Activated CD4-positive, alpha-beta T cell treated with anti-CD3 and anti-CD28 coated beads for 36 hours (primary cell): Measurements from ENCODE around the gene CPNE8. TPM values are rescaled to one million over a fixed set of nuclear protein-coding genes. Genes with fewer than 3 reads are reported as not detected.

ENCODE experiments used
- ATAC-seq: fragments of 200-7000 bp; cut with Tn5 transposase; one replicate; pipeline ENCODE4 v1.10.0; 2021; ENCODE audit warnings: mild to moderate bottlenecking, moderate library complexity
- CTCF ChIA-PET: fragments of 350-600 bp; sonication (Branson Sonifier 250); formaldehyde crosslinking; loops from one replicate; lab custom pipeline; 2021; ENCODE audit warnings: antibody characterized with exemption; lab: Charles Lee
- POLR2A ChIA-PET: fragments of 350-600 bp; sonication (Branson Sonifier 250); formaldehyde crosslinking; loops from one replicate; lab custom pipeline; 2021; ENCODE audit warnings: antibody characterized with exemption, inconsistent platforms; lab: Charles Lee
- DNase-seq: peaks from one replicate; pipeline ENCODE4 v3.0.0-alpha.2; 2020
- H3K27ac Mint-ChIP-seq: one replicate; pipeline ENCODE4 v1.8.0; 2021; ENCODE audit warnings: mixed read lengths
- H3K27me3 Mint-ChIP-seq: one replicate; pipeline ENCODE4 v1.8.0; 2021; ENCODE audit warnings: mixed read lengths
- H3K36me3 Mint-ChIP-seq: one replicate; pipeline ENCODE4 v1.8.0; 2021; ENCODE audit warnings: low read depth, mixed read lengths
- H3K4me1 Mint-ChIP-seq: one replicate; pipeline ENCODE4 v1.8.0; 2021; ENCODE audit warnings: mixed read lengths
- H3K4me3 Mint-ChIP-seq: one replicate; pipeline ENCODE4 v1.8.0; 2021; ENCODE audit warnings: mild to moderate bottlenecking, moderate library complexity, mixed read lengths
- H3K9me3 Mint-ChIP-seq: one replicate; pipeline ENCODE4 v1.8.0; 2021; ENCODE audit warnings: low read depth, mixed read lengths
- intact Hi-C, 2 experiments: fragments of 100-400 bp; cut with DNase I in 1 of 2; cut with micrococcal nuclease in 1 of 2; formaldehyde crosslinking; loops; one replicate each; pipeline versions ENCODE4 v1.14.2 to v1.15.1; 2022 to 2024; cut with DNase I, micrococcal nuclease
- total RNA-seq, 2 experiments: library from RNA; stranded (reverse); gene quantifications; one replicate each; pipeline ENCODE4 v1.2.3, GENCODE V29; 2021

The CPNE8 gene
- total RNA-seq, 2 experiments from 2014 or later = 3.0 to 4.6 TPM

DNA sequence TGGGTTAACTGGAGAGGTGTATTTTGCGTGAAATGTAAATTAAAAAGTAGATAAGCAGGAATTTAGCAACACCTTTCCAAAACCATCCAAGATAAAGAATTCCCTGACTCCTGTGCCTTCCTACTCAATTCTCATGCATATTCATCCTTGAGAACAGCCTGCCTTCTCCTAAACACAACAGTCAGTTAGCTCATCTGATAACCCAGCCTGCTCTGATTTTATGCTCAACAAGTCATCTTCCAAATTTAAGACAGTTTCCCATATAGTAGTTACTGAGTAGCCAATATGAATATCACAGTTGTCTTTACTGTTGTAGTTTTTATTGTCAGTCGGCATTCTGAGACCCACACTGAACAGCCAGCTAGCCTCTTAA, 27.1 kb downstream of the CPNE8 start:
- POLR2A ChIA-PET = no interaction called here

DNA sequence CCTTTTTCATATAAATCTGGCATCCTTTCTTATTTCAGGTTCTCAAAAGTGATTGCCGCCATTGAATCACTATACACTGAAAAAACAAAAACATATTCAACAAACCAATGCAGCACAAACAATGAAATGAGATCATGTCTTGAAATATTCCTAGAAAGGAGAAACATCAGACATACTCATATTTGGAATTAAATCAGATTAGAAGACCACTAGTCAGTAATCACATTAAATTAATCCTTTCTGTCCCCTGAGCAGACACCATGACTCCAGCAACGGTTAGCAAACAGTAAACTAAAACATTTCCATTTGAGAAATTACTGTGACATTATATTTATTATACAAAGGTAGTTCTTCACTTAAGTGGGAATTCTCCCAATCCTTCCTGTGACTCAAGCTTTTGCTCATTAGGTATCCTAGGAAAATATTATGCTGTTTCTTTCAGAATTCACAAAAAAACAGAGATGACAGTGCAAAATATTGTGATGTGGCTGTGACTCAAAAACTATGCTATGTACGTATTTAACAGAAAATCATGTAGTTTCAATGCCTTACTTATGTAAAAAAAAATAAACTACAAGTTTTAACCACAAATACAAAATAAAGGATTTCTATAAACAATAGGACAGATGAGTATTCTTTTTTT, 29.7 kb downstream of the CPNE8 start:
- Mint-ChIP-seq H3K27me3 (no peaks in the 10 kb centered on the region), H3K4me1 (no peaks in the 10 kb centered on the region), H3K4me3 (no peak overlapping the region), H3K36me3 (no peaks in the 10 kb centered on the region), H3K27ac (no peak overlapping the region), H3K9me3 (no peaks in the 10 kb centered on the region)
- DNase-seq = no peak
- POLR2A ChIA-PET = no interaction called here
- CTCF ChIA-PET = interaction anchor here (0.6 to 1.4 kb wide), 2 partner anchors 22 to 67 kb away, joined by 3 to 4 read pairs; no protein-coding TSS in a partner anchor
- ATAC-seq = no peak
- intact Hi-C loops = no loop called here

More for the DNA sequence above, 27.1 kb downstream of the CPNE8 start:
- Mint-ChIP-seq H3K4me3 (no peak overlapping the region), H3K27me3 (no peaks in the 10 kb centered on the region), H3K4me1 (no peaks in the 10 kb centered on the region), H3K27ac (no peak overlapping the region), H3K36me3 (peaks cover 2% of the 10 kb centered on the region), H3K9me3 (no peaks in the 10 kb centered on the region)
- DNase-seq (no peak), ATAC-seq (no peak)
- CTCF ChIA-PET = no interaction called here
- intact Hi-C loops = no loop called here

DNA sequence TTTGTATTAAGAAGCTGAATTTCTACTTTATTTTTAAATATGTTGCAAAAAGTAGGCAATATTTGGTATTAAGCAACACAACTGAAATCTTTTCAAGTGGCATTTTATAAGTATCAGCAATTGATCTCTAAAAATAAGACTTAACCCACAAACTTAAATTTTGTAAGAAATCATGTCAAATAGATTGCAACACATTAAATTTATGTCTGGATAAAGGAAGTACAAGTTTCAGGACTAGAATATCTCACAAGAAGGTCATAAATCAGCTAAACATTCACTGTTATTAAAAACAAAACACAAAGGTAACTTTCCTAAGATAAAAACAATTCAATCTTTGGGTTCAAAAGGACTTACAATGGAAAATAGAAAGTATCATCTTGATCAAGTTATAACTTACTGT, 32.8 kb downstream of the CPNE8 start:
- Mint-ChIP-seq H3K4me3 (no peak overlapping the region), H3K36me3 (peaks cover 3% of the 10 kb centered on the region), H3K9me3 (no peaks in the 10 kb centered on the region), H3K27me3 (no peaks in the 10 kb centered on the region), H3K4me1 (no peaks in the 10 kb centered on the region), H3K27ac (no peak overlapping the region)
- intact Hi-C loops = no loop called here
- CTCF ChIA-PET = interaction anchor here (0.6 to 1.2 kb wide), 2 partner anchors 34 to 138 kb away, joined by 4 to 5 read pairs; no protein-coding TSS in a partner anchor
- DNase-seq = no peak
- ATAC-seq = no peak
- POLR2A ChIA-PET = no interaction called here

DNA sequence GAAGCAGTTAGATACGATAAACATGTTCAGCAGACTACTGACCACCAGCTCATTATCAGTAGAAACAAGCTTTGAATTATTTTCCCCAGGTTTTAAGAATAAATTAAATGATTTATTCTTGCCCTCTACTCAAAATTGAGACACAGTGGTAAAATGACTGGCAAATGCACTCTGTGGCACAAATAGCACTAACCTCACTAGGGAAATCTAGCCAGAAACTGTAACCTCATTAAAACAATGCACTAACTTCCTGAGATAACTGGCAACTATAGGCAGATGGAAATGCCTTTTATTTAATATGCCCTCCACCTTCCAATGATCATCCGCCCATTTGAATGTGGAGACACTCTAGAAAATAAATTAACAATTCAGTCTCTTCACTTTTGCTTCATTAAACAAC, 33.2 kb downstream of the CPNE8 start:
- DNase-seq (no peak), ATAC-seq (no peak)
- Mint-ChIP-seq H3K36me3 (peaks cover 3% of the 10 kb centered on the region), H3K27me3 (no peaks in the 10 kb centered on the region), H3K9me3 (no peaks in the 10 kb centered on the region), H3K4me1 (no peaks in the 10 kb centered on the region), H3K27ac (no peak overlapping the region), H3K4me3 (no peak overlapping the region)
- ChIA-PET POLR2A (no interaction called here), CTCF (interaction anchor here (0.6 to 1.2 kb wide), 2 partner anchors 34 to 139 kb away, joined by 4 to 5 read pairs; no protein-coding TSS in a partner anchor)
- intact Hi-C loops = no loop called here

DNA sequence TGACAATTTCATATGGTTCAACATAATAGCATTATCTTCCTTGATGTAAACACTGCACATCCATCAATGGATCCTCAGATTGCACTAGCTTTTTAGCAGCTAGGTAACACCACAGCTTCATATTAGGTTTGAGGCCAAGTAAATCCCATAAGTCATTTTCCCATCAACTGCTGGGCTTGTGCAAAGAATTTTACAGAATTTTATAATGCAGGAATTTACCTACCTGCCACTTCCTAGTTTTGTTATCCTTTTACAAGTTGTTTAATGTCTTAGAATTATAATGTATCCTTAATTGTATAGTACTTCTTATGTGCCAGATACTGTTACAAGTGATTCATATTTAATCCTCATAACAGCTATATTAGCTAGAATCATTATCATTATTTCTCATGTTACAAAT, 36.4 kb downstream of the CPNE8 start:
- Mint-ChIP-seq H3K27me3 (no peaks in the 10 kb centered on the region), H3K27ac (no peak overlapping the region), H3K9me3 (no peaks in the 10 kb centered on the region), H3K4me1 (no peaks in the 10 kb centered on the region), H3K4me3 (no peak overlapping the region), H3K36me3 (peaks cover 3% of the 10 kb centered on the region)
- intact Hi-C loops = loop anchor here in 1 of 2 experiments (5.0 kb wide), 1 partner anchor 1052 kb away; no protein-coding TSS in a partner anchor
- no peak for DNase-seq
- CTCF ChIA-PET = no interaction called here
- ATAC-seq = no peak
- POLR2A ChIA-PET = no interaction called here

DNA sequence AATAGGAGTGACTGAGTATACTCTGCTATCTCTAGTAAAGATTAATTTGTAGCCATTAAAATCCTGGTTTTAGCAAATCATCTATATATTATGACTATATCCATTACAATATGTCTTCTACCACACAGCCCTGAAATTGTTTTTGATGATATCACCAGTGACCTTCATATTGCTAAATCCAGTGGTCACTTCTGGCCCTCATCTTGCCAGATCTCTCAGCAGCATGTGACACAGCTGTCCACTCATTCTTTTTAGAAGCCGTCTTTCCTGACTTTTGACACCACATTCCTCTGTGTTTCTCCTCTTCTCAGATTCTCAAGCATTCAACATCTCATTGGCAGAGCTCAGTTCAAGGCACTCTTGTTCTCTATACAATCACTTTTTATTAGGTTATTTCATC, 54.9 kb downstream of the CPNE8 start:
- Mint-ChIP-seq H3K27me3 (no peaks in the 10 kb centered on the region), H3K36me3 (no peaks in the 10 kb centered on the region), H3K4me3 (no peak overlapping the region), H3K4me1 (no peaks in the 10 kb centered on the region), H3K9me3 (peaks cover 6% of the 10 kb centered on the region), H3K27ac (no peak overlapping the region)
- CTCF ChIA-PET = no interaction called here
- intact Hi-C loops = no loop called here
- DNase-seq = no peak
- no peak for ATAC-seq
- POLR2A ChIA-PET = interaction anchor here (0.6 kb wide), 1 partner anchor 23 kb away, joined by 3 read pairs; no protein-coding TSS in a partner anchor

DNA sequence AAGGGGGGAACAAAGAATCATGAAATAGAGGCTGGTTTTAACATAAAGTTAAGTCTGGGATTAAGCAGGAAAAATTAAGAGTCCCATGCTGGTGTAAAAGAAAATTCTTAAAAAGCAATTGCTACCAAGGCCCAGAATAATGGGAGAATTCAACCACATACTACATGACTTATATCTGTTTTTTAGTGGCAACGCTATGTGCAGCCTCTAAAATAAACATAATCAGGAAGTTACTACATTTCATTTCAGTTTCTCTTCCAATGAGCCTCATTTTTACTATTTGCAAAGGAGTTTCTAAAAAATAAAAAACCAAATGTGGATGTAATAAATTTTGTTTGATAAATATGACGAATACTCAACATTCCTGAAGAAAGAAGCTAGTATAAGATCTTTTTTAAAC, 58.1 kb downstream of the CPNE8 start:
- H3K4me1 Mint-ChIP-seq = no peaks in the 10 kb centered on the region
- no peak overlapping the region for H3K27ac Mint-ChIP-seq
- ChIA-PET POLR2A (no interaction called here), CTCF (interaction anchor here (1.5 kb wide), 1 partner anchor 12 kb away, joined by 4 read pairs; no protein-coding TSS in a partner anchor)
- DNase-seq (no peak), ATAC-seq (no peak)
- no peaks in the 10 kb centered on the region for H3K36me3 Mint-ChIP-seq
- H3K9me3 Mint-ChIP-seq = no peaks in the 10 kb centered on the region
- H3K4me3 Mint-ChIP-seq = no peak overlapping the region
- H3K27me3 Mint-ChIP-seq = no peaks in the 10 kb centered on the region
- intact Hi-C loops = no loop called here

DNA sequence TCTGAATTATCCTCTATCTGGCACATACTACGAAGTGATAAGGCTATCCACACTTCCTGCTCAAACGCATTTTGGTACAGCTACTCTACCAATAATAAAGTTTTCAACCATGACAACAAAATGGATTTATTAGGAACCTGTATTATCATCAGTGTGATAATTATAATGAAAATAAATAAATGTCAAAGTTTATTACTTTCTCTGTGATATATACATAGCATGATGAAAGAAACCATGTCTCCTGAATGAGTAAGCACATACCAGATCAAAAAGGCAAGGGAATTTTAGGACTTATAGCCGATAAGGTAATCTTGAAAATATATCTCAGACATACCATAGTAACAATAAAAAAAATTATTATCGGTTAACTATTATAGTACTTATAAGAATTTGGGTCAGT, 61.1 kb downstream of the CPNE8 start:
- Mint-ChIP-seq H3K27ac (no peak overlapping the region), H3K4me3 (no peak overlapping the region), H3K36me3 (no peaks in the 10 kb centered on the region), H3K4me1 (no peaks in the 10 kb centered on the region), H3K9me3 (no peaks in the 10 kb centered on the region), H3K27me3 (no peaks in the 10 kb centered on the region)
- DNase-seq = no peak
- CTCF ChIA-PET = interaction anchor here (0.7 kb wide), 1 partner anchor 528 kb away, joined by 3 read pairs; the partner anchor contains the start of gene ALG10B
- intact Hi-C loops = no loop called here
- POLR2A ChIA-PET = no interaction called here
- ATAC-seq = no peak

DNA sequence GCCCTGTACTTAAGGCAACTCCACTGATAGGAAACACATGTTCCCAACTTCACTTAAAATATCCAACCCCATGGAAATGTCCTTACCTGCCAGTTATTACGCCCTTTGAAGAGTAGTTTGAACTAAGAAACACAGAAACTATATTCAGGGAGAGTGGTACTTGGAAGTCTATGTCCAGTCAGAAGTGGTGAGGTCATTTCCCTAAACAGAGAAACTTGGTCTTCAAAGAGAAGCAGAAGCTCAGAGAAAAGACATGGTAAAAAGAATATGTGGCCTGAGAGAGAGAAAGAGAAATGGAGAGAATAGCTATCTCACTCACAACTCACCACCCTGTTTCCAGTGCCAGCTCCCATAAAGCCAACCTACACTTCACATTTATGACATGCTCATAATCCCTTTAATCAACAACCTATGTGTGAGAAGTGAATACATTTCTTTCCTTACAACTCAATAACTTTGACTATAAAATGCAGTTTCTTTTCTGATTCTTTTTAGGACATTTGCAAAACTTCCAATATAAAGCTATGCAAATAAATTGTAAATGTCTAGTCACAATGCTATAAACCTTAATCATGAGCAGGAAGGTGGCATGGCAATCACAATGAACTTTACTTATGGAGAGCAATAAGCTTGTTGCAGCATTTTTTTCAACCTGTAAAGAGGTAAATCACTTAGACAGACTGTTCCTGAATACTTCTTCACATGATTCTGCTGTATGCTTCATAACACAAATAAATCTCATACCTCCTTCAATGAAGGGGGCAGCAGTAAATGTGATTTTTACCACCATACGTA, 67.1 kb downstream of the CPNE8 start:
- intact Hi-C loops = no loop called here
- ChIA-PET CTCF (no interaction called here), POLR2A (no interaction called here)
- no peaks in the 10 kb centered on the region for H3K27me3 Mint-ChIP-seq
- ATAC-seq (no peak), DNase-seq (no peak)
- H3K4me1 Mint-ChIP-seq = no peaks in the 10 kb centered on the region
- no peaks in the 10 kb centered on the region for H3K36me3 Mint-ChIP-seq
- no peaks in the 10 kb centered on the region for H3K9me3 Mint-ChIP-seq
- no peak overlapping the region for H3K4me3 Mint-ChIP-seq
- H3K27ac Mint-ChIP-seq = no peak overlapping the region

DNA sequence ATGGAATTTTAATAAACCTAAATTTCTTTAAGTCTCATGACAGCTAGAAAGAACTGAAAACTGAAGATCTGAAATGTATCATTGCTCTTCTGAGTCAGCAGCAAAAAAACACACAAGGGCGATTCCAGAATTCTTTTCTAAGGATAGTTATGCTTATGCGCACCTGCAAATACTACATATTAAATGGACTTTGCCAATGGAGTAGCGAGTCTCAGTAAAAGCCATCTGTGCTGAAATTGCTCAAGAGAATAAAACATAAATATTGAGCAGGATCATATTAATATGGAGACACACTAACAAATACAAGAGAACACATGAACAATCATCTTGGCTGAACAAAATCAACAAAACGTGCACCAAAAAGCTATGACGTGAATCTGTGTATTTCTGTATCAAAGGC, 73.7 kb downstream of the CPNE8 start:
- no peak overlapping the region for H3K27ac Mint-ChIP-seq
- H3K27me3 Mint-ChIP-seq = no peaks in the 10 kb centered on the region
- ChIA-PET CTCF (no interaction called here), POLR2A (no interaction called here)
- intact Hi-C loops = no loop called here
- H3K4me3 Mint-ChIP-seq = no peak overlapping the region
- no peak for ATAC-seq
- peaks cover 2% of the 10 kb centered on the region for H3K9me3 Mint-ChIP-seq
- H3K4me1 Mint-ChIP-seq = no peaks in the 10 kb centered on the region
- peaks cover 3% of the 10 kb centered on the region for H3K36me3 Mint-ChIP-seq
- no peak for DNase-seq

DNA sequence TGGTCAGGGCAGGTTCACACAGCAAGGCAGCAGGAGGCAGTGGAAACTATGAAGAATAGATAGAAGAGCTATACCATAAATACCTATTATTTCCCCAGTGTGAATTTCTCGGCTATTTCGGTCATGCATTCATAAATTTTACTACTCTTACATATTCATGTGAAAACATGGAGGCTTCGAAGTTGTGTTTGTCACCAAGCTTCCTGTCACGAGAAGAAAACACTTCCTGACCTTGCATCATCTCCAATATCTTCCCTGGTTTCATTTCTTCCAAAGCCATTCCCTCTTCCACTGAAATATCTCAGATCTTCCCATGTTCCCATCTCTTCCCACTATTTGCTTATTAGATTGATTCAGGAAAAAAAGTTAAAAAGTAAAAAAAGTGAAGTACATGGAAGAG, 80.4 kb downstream of the CPNE8 start:
- no peak for ATAC-seq
- Mint-ChIP-seq H3K4me3 (no peak overlapping the region), H3K27me3 (no peaks in the 10 kb centered on the region), H3K4me1 (no peaks in the 10 kb centered on the region), H3K9me3 (peaks cover 2% of the 10 kb centered on the region), H3K36me3 (no peaks in the 10 kb centered on the region), H3K27ac (no peak overlapping the region)
- ChIA-PET POLR2A (no interaction called here), CTCF (no interaction called here)
- intact Hi-C loops = no loop called here
- DNase-seq = no peak

DNA sequence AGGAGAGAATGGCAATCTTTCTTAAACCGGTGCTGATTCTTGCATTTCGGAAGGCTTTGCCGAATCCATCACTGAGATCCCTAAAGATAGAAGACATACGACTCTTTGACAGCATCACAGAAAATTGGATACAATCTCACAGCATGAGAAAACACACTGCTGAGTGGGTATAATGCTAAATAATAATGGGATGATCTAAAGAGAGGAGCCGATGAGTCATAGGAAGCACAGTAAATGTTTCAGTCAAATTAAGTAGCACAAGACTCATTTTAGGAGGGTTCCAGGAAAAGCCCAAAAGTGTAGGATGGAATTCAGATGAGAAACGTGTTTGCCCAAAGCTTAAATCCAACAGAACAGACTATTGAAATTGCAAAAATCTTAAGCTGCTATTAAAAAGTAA, 81.7 kb downstream of the CPNE8 start:
- DNase-seq (no peak), ATAC-seq (no peak)
- Mint-ChIP-seq H3K4me3 (no peak overlapping the region), H3K36me3 (no peaks in the 10 kb centered on the region), H3K27ac (no peak overlapping the region), H3K27me3 (no peaks in the 10 kb centered on the region), H3K4me1 (no peaks in the 10 kb centered on the region), H3K9me3 (peaks cover 2% of the 10 kb centered on the region)
- intact Hi-C loops = no loop called here
- ChIA-PET CTCF (interaction anchor here (1.1 kb wide), 1 partner anchor 15 kb away, joined by 3 read pairs; no protein-coding TSS in a partner anchor), POLR2A (no interaction called here)
